Measurements from ENCODE around the gene RBM15.

RBM15 gene

DNA sequence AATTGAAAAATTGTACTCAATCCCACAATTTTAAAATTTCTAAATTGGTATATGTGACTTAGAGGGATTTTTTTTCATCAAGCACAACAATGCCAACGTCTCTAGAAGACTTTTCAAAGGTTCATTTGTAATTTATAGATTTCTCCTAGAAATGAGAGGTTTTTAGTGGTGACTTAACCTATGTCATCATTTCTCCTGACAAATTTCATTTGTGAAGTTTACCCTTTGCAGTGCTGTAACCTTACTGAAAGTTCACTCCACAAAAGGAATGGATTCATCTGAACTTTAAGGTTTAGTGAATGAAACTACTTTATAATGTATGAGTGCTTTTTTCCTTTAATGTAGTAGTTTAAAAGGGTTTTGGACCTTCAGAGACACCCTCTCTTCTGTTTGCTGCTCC is 16.1 kb downstream of the RBM15 start:
- DNase-seq (ENCODE audit: low read depth in 2 of 2), result no peak

DNA sequence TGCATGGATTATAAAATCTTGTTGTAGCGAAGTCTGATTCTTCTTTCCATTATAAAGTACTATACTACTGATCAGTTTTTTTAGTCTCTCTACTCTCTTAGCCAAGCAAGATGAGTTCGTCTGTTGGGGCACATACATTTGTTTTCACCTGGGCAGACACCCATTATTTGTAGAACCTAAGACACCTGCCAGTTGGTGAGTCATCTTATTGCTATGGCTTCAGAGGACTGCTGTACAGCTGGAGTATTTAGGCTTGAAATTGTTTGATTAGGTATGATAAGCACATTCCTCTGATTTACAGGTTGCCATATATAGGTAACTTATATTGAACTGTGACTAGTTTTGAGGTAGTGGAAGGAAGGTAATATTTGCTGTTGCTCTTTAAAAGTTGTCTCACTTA is 17.2 kb downstream of the RBM15 start:
- DNase-seq (ENCODE audit: low read depth in 2 of 2), result no peak

DNA sequence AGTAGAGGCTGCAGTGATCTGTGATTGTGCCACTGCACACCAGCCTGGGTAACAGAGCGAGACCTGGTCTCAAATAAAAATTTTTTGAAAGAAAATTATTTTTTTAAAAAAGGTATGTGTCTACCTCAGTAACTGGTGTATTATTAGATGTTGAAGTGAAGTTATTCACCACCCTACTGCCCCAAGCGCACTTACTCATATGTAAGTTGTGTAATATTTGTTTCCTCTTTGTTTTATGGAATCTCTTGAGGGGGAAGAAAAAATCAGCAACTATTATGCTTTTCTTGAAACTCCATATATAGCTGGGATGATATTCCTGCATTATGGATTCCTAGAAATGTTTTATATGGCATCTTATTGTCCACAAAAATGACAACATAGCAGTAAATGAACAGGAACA is 21.3 kb downstream of the RBM15 start:
- DNase-seq (ENCODE audit: low read depth in 2 of 2), result no peak

DNA sequence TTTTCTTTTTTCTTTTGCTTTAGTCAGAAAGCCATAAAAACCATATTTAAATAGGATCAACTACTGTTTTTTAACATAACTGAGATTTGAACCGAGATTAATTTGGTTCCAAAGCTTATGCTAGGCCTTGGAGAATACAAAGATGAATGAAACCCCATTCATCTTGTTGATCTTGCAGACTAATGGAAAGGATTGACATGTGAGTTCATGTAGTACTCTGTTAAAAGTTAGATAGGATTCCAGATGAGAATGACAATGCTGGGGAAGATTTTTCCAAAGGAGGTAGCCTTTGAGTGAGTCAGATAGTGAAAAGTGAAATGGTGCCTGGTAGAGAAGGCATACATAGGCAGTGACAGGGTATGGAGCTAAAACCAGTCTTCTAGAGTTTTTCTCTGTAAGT is 22.7 kb downstream of the RBM15 start:
- no peak for DNase-seq (ENCODE audit: low read depth in 2 of 2)

DNA sequence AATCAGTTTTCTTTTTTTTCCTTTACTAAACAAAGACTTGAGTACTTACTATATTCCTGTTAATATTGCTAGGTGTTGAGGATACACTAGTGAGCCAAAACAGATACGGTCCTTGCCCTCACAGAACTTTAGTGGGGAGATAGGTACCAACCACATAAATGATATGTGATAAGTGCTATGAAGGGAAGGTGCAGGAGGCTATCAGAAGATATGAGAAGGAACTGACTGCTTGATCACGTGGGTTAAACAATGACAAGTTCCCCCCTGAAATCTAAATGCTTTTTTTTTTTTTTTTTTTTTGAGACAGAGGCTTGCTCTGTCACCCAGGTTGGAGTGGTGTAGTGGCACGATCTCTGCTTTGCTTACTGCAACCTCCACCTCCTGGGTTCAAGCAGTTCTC is 25.0 kb downstream of the RBM15 start:
- no peak for DNase-seq (ENCODE audit: low read depth in 2 of 2)

DNA sequence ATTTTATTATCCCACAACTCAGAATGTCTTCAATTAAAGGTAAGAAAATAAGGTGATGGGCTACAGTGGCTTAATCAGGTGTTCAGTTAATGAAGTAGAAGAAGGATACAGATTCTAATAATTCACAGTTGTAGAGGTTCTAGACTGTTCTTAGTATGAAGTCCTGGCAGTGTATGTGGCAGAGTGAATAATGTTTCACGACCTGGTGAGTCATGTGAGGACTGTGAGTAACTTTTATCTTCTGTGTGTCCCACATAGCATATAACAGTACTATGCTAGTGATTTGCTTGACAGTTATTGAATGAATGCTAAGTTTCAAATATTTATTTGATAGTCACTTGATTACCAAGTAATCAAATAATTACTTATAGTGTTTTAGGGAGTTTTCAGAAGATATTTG is 31.6 kb downstream of the RBM15 start:
- DNase-seq (ENCODE audit: low read depth in 2 of 2), result no peak

DNA sequence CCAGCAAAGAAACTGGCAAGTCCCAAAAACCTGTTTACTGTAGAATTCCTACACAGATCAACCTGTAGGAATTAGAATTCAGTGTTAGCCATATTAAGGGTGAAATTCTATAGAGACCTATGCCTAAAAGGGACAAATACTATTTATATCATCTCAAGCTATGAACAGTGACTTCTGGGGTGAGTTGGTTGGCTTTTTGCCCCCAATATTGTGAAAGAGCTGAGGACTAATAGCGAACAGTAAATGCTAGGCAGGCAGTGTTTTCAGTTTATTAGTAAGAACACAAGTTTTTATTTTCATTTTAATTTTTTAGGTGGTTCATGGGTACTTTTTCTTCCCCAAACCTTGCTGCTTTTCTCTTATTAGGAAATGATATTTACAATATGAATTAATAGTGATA is 36.3 kb downstream of the RBM15 start:
- no peak for DNase-seq (ENCODE audit: low read depth in 2 of 2)

DNA sequence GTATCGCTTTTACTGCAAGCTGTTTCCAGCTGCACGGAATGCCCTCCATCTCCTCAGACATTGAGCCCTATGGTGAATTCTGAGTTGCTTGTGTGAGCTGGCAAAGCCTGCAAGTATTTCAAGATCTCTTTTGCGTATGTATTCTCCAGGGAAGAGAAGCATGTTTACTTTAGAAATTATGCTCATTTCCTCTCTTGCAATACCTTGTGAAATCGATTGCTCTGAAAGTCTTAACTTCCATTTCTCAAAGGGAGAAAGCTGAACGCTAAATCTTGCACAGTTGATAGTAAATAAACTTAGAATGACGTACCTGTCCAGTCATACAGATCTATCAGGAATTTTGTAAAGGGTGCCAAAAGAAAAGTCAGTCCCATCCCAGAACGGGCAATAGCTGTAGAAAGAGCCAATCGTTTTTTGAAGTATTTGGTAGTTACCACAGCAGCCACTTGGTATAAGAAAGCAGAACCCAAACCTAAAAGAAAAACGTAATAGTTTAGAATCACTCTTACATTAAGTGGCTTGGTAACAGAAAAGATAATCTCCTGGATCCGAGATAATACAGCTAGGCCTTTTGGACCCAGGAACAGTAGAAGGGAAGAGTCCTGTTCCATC is 41.6 kb downstream of the RBM15 start:
- no peak for DNase-seq (ENCODE audit: low read depth in 2 of 2)

DNA sequence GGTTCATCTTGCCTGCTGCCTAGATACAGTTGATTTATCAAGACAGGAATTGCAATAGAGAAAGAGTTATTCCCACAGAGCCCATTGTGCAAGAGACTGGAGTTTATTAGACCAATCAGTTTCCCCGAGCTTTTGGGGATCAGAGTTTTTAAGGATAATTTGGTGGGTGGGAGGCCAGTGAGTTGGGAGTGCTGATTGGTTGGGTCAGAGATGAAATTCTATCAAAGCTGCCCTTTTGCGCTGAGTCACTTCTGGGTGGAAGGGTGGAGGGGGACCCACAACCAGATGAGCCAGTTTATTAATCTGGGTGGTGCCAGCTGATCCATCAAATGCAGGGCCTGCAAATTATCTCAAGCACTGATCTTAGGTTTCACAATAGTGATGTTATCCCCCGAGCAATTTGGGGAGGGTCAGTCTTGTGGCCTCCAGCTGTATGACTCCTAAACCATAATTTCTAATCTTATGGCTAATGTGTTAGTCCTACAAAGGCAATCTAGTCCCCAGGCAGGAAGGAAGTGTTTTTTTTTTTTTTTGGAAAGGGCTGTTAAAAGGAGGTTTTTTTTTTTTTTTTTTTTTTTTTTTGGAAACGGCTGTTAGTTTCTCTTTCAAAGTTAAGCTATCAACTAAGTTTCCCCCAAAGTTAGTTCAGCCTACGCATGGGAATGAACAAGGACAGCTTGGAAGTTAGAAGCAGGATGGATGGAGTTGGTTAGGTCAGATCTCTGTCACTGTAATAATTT is 44.2 kb downstream of the RBM15 start:
- no peak for DNase-seq (ENCODE audit: low read depth in 2 of 2)

DNA sequence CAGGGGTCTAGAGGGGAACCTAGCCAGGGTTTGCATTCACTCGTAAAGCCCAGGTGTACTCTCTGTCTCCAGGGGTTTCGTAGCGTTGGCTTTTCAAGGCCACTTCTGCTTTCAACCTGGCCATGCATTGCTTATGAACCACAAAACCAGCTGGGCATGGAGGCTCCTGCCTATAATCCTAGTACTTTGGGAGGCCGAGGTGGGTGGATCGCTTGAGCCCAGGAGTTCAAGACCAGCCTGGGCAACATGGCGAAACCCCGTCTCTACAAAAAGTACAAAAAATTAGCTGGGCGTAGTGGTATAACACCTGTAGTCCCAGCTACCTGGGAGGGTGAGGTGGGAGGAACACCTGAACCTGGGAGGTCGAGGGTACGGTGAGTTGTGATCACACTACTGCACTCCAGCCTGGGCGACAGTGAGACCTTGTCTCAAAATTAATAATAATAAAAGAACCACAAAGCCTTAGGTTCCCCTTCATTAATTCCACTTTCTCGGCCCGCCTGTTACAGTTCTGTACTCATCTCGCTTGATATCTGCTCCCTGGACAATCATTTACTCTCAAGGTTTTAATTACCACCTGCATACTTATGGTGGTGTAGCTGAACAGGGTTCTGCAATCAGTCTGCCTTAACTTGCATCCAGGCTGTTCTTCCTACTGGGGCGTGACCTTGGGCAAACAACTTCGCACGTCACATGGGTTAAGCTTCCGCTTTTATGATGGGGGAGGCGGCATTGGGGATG is 45.6 kb downstream of the RBM15 start:
- DNase-seq (ENCODE audit: low read depth in 2 of 2), result no peak

DNA sequence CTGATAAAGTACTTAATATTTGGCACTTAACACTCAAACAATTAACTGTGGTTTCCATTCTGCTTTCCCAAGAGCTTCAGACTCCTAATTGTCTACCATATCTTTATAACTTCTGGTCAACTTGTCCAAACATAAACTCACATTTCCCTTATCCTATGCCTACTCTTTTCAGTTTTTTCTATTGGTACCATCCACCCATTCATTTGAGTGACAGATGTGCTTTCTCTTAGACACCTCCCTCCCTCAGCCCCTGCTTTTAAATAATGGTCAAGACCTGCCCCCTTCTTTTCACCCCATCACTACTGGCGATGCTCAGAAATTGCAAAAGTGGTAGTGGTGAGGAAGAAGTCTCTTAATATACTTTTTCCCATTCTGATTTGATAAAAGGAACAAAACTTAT is 46.2 kb downstream of the RBM15 start:
- DNase-seq (ENCODE audit: low read depth in 2 of 2), result no peak

DNA sequence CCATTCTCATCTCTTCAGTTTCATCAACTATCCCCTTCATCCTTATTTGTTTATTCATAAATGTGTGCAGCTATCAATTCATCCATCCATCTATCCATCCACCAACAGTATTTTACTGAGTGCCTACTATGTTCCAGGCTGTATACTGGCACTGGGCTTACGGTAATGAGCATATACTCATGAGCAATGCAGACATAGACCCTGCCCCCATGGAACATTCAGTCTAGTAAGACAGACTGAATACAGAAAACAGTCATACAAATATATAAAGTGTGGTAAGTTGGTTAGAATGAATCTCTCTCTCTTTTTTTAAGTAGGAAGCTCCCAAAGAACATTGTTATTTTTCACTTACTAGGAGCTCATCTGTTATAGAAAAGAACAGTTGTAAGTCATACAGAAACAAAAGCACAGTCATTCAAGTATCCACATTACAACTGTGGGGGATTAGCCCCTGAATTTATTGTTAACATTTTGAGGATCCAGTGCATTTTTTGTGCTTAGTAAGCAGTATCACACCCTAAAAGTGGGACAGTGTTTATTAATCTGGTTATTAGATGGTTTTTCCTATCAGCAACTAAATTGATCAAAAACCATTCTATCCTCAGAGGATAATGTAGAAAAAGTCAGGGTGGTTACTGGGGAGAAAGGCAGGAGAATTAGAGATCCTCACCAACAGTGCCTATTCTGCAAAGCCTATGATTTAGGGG is 48.0 kb downstream of the RBM15 start:
- no peak for DNase-seq (ENCODE audit: low read depth in 2 of 2)

DNA sequence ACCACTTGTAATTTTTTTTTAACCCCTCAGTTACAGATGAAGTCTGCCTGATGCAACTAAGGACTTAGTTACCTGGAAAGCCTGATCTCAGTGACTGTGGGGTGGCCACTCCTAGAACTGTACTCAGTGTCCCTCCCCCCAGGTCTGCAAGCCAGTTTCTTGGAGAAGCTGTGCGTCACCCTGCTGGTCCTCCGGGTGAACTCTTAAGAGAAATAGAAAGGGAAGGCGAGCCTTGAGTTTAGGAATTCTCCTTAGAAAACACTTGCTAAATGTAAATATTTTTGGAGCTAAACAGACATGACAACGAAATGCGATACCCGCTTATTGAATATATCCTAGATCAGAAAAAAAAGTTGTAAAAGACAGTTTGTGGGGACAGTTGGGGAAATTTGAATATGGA is 50.9 kb downstream of the RBM15 start:
- no peak for DNase-seq (ENCODE audit: low read depth in 2 of 2)

DNA sequence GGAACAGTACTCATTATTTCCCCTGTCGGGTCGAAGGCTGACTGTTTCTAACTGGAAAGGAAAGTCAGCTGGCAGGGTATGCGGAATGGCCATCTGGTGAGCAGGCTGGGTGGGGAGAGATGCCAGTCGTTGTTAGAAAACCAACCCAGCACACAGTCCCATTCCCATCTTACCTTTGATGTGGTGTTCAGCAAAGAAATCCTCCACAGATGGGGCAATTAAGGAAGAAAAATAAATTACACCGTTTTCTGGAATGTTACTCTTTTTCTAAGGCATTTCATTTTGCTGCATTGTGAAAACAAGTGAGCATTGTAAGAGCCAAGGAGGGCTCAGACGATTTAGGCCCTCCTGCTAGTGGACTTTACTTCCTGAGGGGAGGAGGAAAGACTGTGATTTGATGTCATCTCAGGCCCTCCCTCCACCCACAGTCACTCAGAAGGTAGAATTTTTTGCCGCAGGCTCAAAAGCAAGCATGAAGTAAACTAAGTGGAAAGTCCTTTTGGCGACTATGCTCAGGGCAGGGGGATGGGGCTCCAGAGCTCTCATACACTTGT is 51.6 kb downstream of the RBM15 start, which contains the start of gene SLC16A4:
Gene SLC16A4, minus strand, starts transcription at position 335 of the 554 bp plus-strand sequence. CDS start 1,703 bp downstream, outside the sequence.
- DNase-seq (ENCODE audit: low read depth in 2 of 2), result no peak

DNA sequence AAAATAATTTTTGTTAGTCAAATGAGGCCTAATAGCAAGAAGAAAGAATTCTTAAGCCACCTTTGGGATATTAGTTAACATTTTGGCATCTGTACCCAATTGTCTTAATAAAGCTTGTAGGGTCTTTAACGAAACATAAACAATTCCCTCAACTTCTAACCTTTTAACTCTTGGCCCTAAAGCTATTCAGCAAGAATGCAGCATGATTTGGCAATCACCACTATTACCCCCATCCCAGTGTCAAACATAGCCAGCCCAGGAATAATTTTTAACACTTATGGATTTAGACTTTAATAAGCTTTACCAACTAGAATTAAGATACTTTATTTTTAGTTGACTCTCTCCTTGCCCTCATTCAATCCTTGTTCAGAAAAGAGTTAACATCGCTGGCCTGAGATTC is 54.1 kb downstream of the RBM15 start:
- no peak for DNase-seq (ENCODE audit: low read depth in 2 of 2)

DNA sequence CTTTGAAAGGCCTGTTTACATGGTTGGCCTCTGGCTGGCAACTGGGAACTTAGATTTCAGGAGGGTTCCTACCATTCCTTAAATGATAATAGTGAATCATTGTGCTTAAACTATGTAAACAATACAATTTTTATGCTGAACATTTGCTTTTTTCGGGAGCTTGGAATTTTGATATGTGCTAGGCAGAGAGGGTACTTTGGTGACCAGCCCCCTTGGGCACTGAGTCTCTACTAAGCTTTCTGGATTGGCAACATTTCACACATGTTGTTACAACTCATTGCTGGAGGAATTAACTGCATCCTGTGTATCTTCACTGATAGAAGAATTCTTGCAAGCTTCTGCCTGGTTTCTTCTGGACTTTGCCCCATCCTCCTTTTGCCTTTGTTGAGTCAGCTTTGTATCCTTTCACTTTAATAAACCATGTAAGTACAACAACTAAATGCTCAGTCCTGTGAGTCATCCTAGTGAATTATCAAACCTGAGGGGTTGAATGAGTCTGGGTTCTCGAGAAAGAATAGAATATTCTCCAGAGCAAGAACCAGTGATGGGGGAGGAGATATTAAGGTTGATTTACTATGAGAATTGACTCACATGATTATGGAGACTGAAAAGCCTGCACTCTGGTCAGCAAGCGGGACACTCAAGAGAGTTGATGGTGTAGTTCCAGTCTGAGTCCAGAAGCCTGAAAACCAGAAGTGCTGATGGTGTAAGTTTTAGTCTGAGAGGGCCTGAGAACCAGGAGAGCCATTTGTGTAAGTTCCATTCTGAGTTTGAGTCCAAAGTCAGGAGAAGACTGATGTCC is 54.7 kb downstream of the RBM15 start:
- no peak for DNase-seq (ENCODE audit: low read depth in 2 of 2)

DNA sequence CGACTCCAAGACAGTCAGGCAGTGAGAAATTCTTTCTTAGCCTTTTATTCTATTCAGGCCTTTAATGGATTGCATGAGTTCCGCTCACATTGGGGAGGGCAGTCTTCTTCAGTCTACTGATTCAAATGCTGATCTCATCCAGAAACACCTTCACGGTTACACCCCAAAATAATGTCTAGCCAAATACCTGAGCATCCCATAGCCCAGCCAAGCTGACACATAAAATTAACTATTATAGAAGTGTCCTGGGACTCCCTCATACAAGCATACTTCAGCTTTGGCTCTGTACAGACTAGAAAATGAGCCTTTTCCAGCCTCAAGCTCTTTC is 55.3 kb downstream of the RBM15 start:
- no peak for DNase-seq (ENCODE audit: low read depth in 2 of 2)
